ENCODE data around the gene OAF. TPM values are rescaled to one million over a fixed set of nuclear protein-coding genes. Genes with fewer than 3 reads are reported as not detected.

OAF gene
- total and polyA plus RNA-seq, 2 of the 8 experiments (the other 6 are each of a cell fraction or from before 2014, with no cell fraction given), result 1.3 to 1.5 TPM

- Histone ChIP-seq H3K18ac (ENCODE audit: extremely low read depth, low read length) (no peak overlapping the region), H3K4me1 (replicated peaks in 1 of 4; ENCODE audit: control insufficient read depth in 3 of 4, insufficient read depth in 4 of 4, low read length in 3 of 4) (peaks cover 0 to 16% (median 8%) of the 10 kb centered on the region in 4 experiments; a peak in 5 of 7 replicates), H4K91ac (replicated peaks; ENCODE audit: insufficient read length, low read length) (no peak overlapping the region), H3K27ac (ENCODE audit: low read depth, low read length) (no peak overlapping the region), H2BK120ac (replicated peaks; ENCODE audit: low read depth, low read length) (no peak overlapping the region), H2BK5ac (ENCODE audit: low read depth, low read length) (no peak overlapping the region), H2AK5ac (ENCODE audit: low read depth, low read length) (no peak overlapping the region), H3K23me2 (ENCODE audit: low read depth, low read length) (no peaks in the 10 kb centered on the region), H3K9ac (replicated peaks in 1 of 4; ENCODE audit: extremely low read depth in 1 of 4, low read depth in 3 of 4, low read length in 3 of 4) (no peak overlapping the region), H4K5ac (ENCODE audit: insufficient read length, low read depth, low read length) (no peak overlapping the region), H4K20me1 (replicated peaks in 1 of 2; ENCODE audit: control insufficient read depth in 1 of 2, insufficient read depth in 2 of 2, low read length in 2 of 2) (peaks cover 0 to 2% of the 10 kb centered on the region in 2 experiments), H3K56ac (replicated peaks; ENCODE audit: insufficient read length, low read depth, low read length) (no peak overlapping the region), H2BK20ac (ENCODE audit: low read length) (no peak overlapping the region), H3K27me3 (replicated peaks in 1 of 4; ENCODE audit: control insufficient read depth in 3 of 4, extremely low read depth in 1 of 4, insufficient read depth in 3 of 4, low read length in 3 of 4) (peaks cover 7 to 46% (median 22%) of the 10 kb centered on the region in 4 experiments), H3K4me2 (ENCODE audit: insufficient read depth in 1 of 2, low read depth in 2 of 2, low read length in 2 of 2) (no peak overlapping the region), H3K79me2 (ENCODE audit: control insufficient read depth in 1 of 2, insufficient read depth in 2 of 2, low read length in 2 of 2) (no peaks in the 10 kb centered on the region), H3K9me3 (ENCODE audit: insufficient read depth in 2 of 2, low read depth in 1 of 2, low read length in 1 of 2) (no peaks in the 10 kb centered on the region), H3K14ac (ENCODE audit: insufficient read length) (no peak overlapping the region), H2BK12ac (ENCODE audit: low read depth, low read length) (no peak overlapping the region), H3K4ac (replicated peaks; ENCODE audit: insufficient read length, low read depth, low read length) (no peak overlapping the region), H3K79me1 (ENCODE audit: low read depth, low read length) (no peaks in the 10 kb centered on the region), H3K23ac (ENCODE audit: insufficient read length) (no peak overlapping the region), H2BK15ac (ENCODE audit: low read length) (0 out of 2 replicates have a peak overlapping the region, but pooled peaks have one; percentile 3), H4K8ac (ENCODE audit: extremely low read depth, insufficient read depth, low read length) (no peak overlapping the region), H3K4me3 (ENCODE audit: extremely low read depth in 1 of 4, insufficient read depth in 2 of 4, low read depth in 3 of 4, low read length in 4 of 4) (no peak overlapping the region), H2AFZ (ENCODE audit: low read length) (no peak overlapping the region), H3K36me3 (ENCODE audit: control insufficient read depth in 2 of 4, insufficient read depth in 4 of 4, low read length in 3 of 4) (no peaks in the 10 kb centered on the region)
- DNase-seq (ENCODE audit: low read depth in 1 of 2, low spot score in 2 of 2), result no peak
- CTCF ChIA-PET (ENCODE audit: partially characterized antibody), result interaction anchor here (1.3 to 26.2 kb wide), 5 partner anchors 10 to 79 kb away, joined by 3 to 394 read pairs (median 5); no protein-coding TSS in a partner anchor
- 86% methylated on average over 4 of the region's 4 CpGs; no CpG with 5 or more reads in 1 of the 2 experiments for WGBS, 2 experiments (ENCODE audit: extremely low coverage in 1 of 2, insufficient coverage in 1 of 2, insufficient read length in 1 of 2, insufficient replicate concordance in 2 of 2, low coverage in 1 of 2, low lambda C conversion rate in 2 of 2, missing lambda C conversion rate in 1 of 2)
- FAIRE-seq, result no peak
- TF ChIP-seq JUN (IDR thresholded peaks at IDR 0.05; ENCODE audit: low read depth, low read length), result no peak
- TF ChIP-seq ASH2L (IDR thresholded peaks at IDR 0.05; ENCODE audit: low read length), result no peak
- POLR2A ChIA-PET (ENCODE audit: partially characterized antibody), result no interaction called here
These were observed 9.9 kb downstream of the OAF start for GRCh38 chr11:120220747-120221037.

Measured in H1 (cell line).